Measurements from ENCODE around the gene ANXA8. TPM values are rescaled to one million over a fixed set of nuclear protein-coding genes. Genes with fewer than 3 reads are reported as not detected.

The ANXA8 gene
- total RNA-seq, 1 donor from 2014 or later, result 1.0 TPM

GRCh38 chr10:47454780-47455058 is 29.2 kb downstream of the ANXA8 start:
- Mint-ChIP-seq H3K27ac (ENCODE audit: unreplicated experiment) (no peak overlapping the region), H3K4me1 (ENCODE audit: low read depth, unreplicated experiment) (peaks cover 18% of the 10 kb centered on the region), H3K9me3 (ENCODE audit: unreplicated experiment) (peaks cover 2% of the 10 kb centered on the region), H3K27me3 (ENCODE audit: low read depth, unreplicated experiment) (peaks cover 19% of the 10 kb centered on the region), H3K4me3 (ENCODE audit: unreplicated experiment) (no peak overlapping the region), H3K36me3 (ENCODE audit: low read depth, unreplicated experiment) (no peaks in the 10 kb centered on the region)
- H3K9me3 ChIP-seq (ENCODE audit: insufficient read depth, low read depth, low read length), result no peaks in the 10 kb centered on the region
- H3K4me1 ChIP-seq (ENCODE audit: insufficient read depth, low read length), result peaks cover 8% of the 10 kb centered on the region
- no peak for DNase-seq (ENCODE audit: low read depth)
- H2AFZ ChIP-seq (ENCODE audit: low read depth, low read length), result no peak overlapping the region
- H3K9ac ChIP-seq (ENCODE audit: low read length), result no peak overlapping the region
- no peak overlapping the region for H3K4me3 ChIP-seq (ENCODE audit: insufficient read depth, low read depth, low read length)
- TF ChIP-seq EZH2 (IDR thresholded peaks at IDR 0.05; ENCODE audit: insufficient read depth, low read length) (no peak), CTCF (IDR thresholded peaks at IDR 0.05; ENCODE audit: insufficient read depth, low read depth, low read length) (no peak)
- FAIRE-seq, result no peak
- no peaks in the 10 kb centered on the region for H3K27me3 ChIP-seq (ENCODE audit: insufficient read depth, low read length)
- H3K27ac ChIP-seq (ENCODE audit: low read depth, low read length), result no peak overlapping the region
- no peaks in the 10 kb centered on the region for H4K20me1 ChIP-seq (ENCODE audit: insufficient read depth, low read length)
- no peaks in the 10 kb centered on the region for H3K36me3 ChIP-seq (ENCODE audit: insufficient read depth, low read length)
- H3K4me2 ChIP-seq (ENCODE audit: low read length), result no peak overlapping the region
- no peaks in the 10 kb centered on the region for H3K79me2 ChIP-seq (ENCODE audit: insufficient read depth, low read length)

GRCh38 chr10:47454008-47454779 is 29.7 kb downstream of the ANXA8 start:
- Histone ChIP-seq H3K27ac (ENCODE audit: low read depth, low read length) (no peak overlapping the region), H3K36me3 (ENCODE audit: insufficient read depth, low read length) (no peaks in the 10 kb centered on the region), H3K4me3 (ENCODE audit: insufficient read depth, low read depth, low read length) (no peak overlapping the region), H3K4me1 (ENCODE audit: insufficient read depth, low read length) (peaks cover 8% of the 10 kb centered on the region), H3K27me3 (ENCODE audit: insufficient read depth, low read length) (no peaks in the 10 kb centered on the region), H3K4me2 (ENCODE audit: low read length) (no peak overlapping the region), H3K9me3 (ENCODE audit: insufficient read depth, low read depth, low read length) (no peaks in the 10 kb centered on the region), H3K79me2 (ENCODE audit: insufficient read depth, low read length) (no peaks in the 10 kb centered on the region), H3K9ac (ENCODE audit: low read length) (no peak overlapping the region), H2AFZ (ENCODE audit: low read depth, low read length) (no peak overlapping the region), H4K20me1 (ENCODE audit: insufficient read depth, low read length) (no peaks in the 10 kb centered on the region)
- Mint-ChIP-seq H3K27ac (ENCODE audit: unreplicated experiment) (no peak overlapping the region), H3K27me3 (ENCODE audit: low read depth, unreplicated experiment) (peaks cover 19% of the 10 kb centered on the region), H3K4me1 (ENCODE audit: low read depth, unreplicated experiment) (peaks cover 17% of the 10 kb centered on the region), H3K9me3 (ENCODE audit: unreplicated experiment) (peaks cover 2% of the 10 kb centered on the region), H3K4me3 (ENCODE audit: unreplicated experiment) (no peak overlapping the region), H3K36me3 (ENCODE audit: low read depth, unreplicated experiment) (no peaks in the 10 kb centered on the region)
- FAIRE-seq (no peak), DNase-seq (ENCODE audit: low read depth) (no peak)
- TF ChIP-seq EZH2 (IDR thresholded peaks at IDR 0.05; ENCODE audit: insufficient read depth, low read length), result no peak
- TF ChIP-seq CTCF (IDR thresholded peaks at IDR 0.05; ENCODE audit: insufficient read depth, low read depth, low read length), result no peak
